ENCODE results near the gene MYCBP2. TPM values are rescaled to one million over a fixed set of nuclear protein-coding genes. Genes with fewer than 3 reads are reported as not detected.
"Not testable (repeated sequence)": the region's sequence is repeated elsewhere in the genome, so short reads cannot be mapped to it uniquely, and the experiment has no call there.

Gene MYCBP2
- total RNA-seq, 1 donor from 2014 or later = 58.4 TPM

DNA sequence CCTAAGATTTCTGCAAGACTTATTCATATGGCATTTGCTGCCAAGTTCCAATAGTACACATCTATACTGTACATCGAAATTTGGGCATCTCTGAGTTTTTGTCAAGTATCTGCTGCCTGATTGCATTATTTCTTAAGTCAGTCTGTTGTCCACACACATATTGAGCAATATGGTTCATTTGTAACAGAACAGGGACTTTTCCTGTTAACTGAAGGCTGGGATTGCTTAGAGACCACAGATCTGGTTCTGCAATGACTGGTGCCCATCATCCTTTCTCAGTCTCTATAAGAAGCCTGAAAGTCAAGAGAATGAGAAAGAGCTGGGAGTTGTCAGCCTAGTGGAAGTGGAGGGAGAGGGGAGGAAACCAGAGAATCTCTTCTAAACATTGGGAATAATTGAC is 22.5 kb upstream of the MYCBP2 start:
- Mint-ChIP-seq H3K27me3 (no peaks in the 10 kb centered on the region), H3K9me3 (ENCODE audit: low read depth) (no peaks in the 10 kb centered on the region), H3K4me1 (ENCODE audit: low read depth) (no peaks in the 10 kb centered on the region), H3K27ac (no peak overlapping the region), H3K36me3 (ENCODE audit: insufficient read depth) (no peaks in the 10 kb centered on the region), H3K4me3 (ENCODE audit: low read depth) (no peak overlapping the region)
- TF ChIP-seq, protein P1, sequence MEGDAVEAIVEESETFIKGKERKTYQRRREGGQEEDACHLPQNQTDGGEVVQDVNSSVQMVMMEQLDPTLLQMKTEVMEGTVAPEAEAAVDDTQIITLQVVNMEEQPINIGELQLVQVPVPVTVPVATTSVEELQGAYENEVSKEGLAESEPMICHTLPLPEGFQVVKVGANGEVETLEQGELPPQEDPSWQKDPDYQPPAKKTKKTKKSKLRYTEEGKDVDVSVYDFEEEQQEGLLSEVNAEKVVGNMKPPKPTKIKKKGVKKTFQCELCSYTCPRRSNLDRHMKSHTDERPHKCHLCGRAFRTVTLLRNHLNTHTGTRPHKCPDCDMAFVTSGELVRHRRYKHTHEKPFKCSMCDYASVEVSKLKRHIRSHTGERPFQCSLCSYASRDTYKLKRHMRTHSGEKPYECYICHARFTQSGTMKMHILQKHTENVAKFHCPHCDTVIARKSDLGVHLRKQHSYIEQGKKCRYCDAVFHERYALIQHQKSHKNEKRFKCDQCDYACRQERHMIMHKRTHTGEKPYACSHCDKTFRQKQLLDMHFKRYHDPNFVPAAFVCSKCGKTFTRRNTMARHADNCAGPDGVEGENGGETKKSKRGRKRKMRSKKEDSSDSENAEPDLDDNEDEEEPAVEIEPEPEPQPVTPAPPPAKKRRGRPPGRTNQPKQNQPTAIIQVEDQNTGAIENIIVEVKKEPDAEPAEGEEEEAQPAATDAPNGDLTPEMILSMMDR (IDR thresholded peaks at IDR 0.05; ENCODE audit: unreplicated experiment) = no peak
- DNase-seq (ENCODE audit: low spot score, unreplicated experiment) = no peak

DNA sequence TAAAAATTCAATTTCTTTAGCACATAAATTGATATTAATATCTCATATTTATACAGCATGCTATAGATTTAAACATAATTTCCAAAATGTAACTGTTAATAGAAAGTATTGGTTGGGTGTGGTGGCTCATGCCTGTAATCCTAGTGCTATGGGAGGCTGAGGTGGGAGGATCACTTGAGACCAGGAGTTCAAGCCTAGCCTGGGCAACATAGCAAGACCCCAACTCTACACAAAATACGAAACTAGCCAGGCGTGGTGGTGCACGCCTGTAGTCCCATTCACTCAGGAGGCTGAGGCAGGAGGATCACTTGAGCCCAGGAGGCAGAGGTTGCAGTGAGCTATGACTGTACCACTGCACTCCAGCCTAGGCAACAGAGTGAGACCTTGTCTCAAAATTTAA is 20.5 kb upstream of the MYCBP2 start:
- H3K27ac Mint-ChIP-seq; H3K4me1 Mint-ChIP-seq (ENCODE audit: low read depth); H3K9me3 Mint-ChIP-seq (ENCODE audit: low read depth); H3K36me3 Mint-ChIP-seq (ENCODE audit: insufficient read depth); DNase-seq (ENCODE audit: low spot score, unreplicated experiment); H3K4me3 Mint-ChIP-seq (ENCODE audit: low read depth); H3K27me3 Mint-ChIP-seq: not testable (repeated sequence)

DNA sequence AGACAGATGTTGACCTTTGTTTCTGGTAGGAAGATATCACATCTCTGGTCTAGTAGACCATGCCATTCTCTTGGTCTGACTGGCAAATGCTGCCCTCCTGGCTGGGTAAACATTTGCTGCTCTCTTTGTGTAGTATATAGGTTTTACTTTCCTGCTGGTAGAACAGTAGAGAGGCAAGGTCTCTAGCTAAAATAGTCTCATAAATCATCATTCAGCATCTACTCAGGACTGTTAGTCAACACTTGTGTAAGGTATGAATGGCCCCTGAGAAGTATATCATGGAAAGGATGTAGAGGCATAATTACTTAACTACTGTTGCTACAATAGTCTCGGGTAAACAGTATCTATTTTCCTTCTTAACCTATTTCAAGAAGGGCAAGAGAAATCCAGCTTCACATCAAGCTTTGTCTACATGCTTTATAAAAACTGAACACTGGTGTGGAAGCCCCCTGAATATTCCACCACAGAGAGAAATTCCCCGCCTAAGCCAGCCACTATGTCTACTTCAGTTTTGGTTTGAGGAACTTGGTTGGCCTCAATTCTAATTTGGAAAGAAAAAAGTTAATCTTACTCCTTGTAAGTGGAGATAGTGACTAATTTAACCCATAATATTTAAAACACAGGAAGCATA is 18.4 kb upstream of the MYCBP2 start:
- H3K36me3 Mint-ChIP-seq (ENCODE audit: insufficient read depth) = no peaks in the 10 kb centered on the region
- no peaks in the 10 kb centered on the region for H3K4me1 Mint-ChIP-seq (ENCODE audit: low read depth)
- TF ChIP-seq, protein P1 (IDR thresholded peaks at IDR 0.05; ENCODE audit: unreplicated experiment) = no peak
- H3K27me3 Mint-ChIP-seq = no peaks in the 10 kb centered on the region
- H3K27ac Mint-ChIP-seq = no peak overlapping the region
- no peak for DNase-seq (ENCODE audit: low spot score, unreplicated experiment)
- no peaks in the 10 kb centered on the region for H3K9me3 Mint-ChIP-seq (ENCODE audit: low read depth)
- H3K4me3 Mint-ChIP-seq (ENCODE audit: low read depth) = no peak overlapping the region

DNA sequence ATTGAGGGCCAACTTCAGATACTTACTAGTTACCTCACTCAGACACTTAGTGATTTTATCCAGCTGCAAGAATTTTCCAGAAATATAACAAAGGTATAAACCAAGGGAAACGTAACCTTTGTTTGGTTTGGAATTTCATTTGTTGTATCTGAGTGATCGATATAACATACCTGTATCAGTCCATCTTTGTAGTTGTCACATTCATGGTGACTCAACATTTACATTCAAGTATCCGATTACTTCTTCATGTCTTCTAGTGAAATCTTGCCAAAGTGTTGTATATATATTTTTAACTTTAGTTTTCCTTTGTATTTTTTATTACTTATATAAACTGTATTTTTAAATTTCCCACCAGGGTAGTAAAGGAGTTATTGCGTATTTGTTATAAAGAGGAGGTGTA is 16.9 kb upstream of the MYCBP2 start:
- Mint-ChIP-seq H3K4me1 (ENCODE audit: low read depth) (no peaks in the 10 kb centered on the region), H3K9me3 (ENCODE audit: low read depth) (no peaks in the 10 kb centered on the region), H3K27me3 (peaks cover 7% of the 10 kb centered on the region), H3K36me3 (ENCODE audit: insufficient read depth) (no peaks in the 10 kb centered on the region), H3K4me3 (ENCODE audit: low read depth) (no peak overlapping the region), H3K27ac (no peak overlapping the region)
- TF ChIP-seq, protein P1 (IDR thresholded peaks at IDR 0.05; ENCODE audit: unreplicated experiment) = no peak
- no peak for DNase-seq (ENCODE audit: low spot score, unreplicated experiment)

DNA sequence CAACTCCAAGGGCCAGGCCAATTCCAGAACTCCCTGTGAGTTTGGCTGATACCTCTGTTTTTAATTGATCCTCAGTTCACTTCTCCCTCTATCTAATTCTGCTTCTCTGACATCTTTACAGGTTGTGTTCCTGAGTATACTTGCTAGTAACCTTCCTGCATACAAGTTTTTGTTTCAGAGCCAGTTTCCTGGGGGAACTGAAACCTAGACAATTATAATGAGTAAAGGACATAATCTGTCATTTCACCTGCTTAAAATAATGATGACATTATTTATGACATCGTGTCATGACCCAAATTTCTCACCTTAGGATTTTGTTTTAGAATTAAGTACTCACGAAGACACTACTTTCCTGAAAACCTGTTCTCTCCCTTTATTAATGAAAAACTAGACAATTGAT is 12.5 kb upstream of the MYCBP2 start:
- no peaks in the 10 kb centered on the region for H3K4me1 Mint-ChIP-seq (ENCODE audit: low read depth)
- TF ChIP-seq, protein P1 (IDR thresholded peaks at IDR 0.05; ENCODE audit: unreplicated experiment) = no peak
- H3K27ac Mint-ChIP-seq = no peak overlapping the region
- H3K27me3 Mint-ChIP-seq = peaks cover 25% of the 10 kb centered on the region
- H3K36me3 Mint-ChIP-seq (ENCODE audit: insufficient read depth) = no peaks in the 10 kb centered on the region
- H3K4me3 Mint-ChIP-seq (ENCODE audit: low read depth) = no peak overlapping the region
- H3K9me3 Mint-ChIP-seq (ENCODE audit: low read depth) = no peaks in the 10 kb centered on the region
- no peak for DNase-seq (ENCODE audit: low spot score, unreplicated experiment)

DNA sequence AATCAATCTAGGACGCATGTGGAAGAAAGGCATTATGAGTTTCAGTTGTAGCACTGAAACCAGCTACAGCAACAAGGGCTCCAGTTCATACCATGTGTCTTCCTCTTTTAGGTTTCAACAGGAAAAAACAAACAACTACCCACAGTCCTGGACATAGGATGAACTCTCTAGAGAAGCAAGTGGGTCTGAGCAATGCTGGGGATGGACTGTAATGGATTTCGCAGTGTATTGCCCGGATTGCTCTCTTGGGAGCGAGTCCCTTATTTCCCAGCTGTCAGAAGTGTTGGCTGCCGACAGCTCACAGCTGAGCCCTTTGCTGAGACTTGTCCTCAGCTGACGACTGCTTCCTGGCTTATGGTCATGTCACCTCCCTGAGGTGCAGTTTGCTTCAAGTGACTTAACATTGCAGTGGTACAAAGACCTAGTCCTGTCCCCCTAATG is 12.1 kb upstream of the MYCBP2 start:
- no peak overlapping the region for H3K4me3 Mint-ChIP-seq (ENCODE audit: low read depth)
- H3K27ac Mint-ChIP-seq = no peak overlapping the region
- H3K4me1 Mint-ChIP-seq (ENCODE audit: low read depth) = no peaks in the 10 kb centered on the region
- no peaks in the 10 kb centered on the region for H3K36me3 Mint-ChIP-seq (ENCODE audit: insufficient read depth)
- no peak for DNase-seq (ENCODE audit: low spot score, unreplicated experiment)
- TF ChIP-seq, protein P1 (IDR thresholded peaks at IDR 0.05; ENCODE audit: unreplicated experiment) = no peak
- no peaks in the 10 kb centered on the region for H3K9me3 Mint-ChIP-seq (ENCODE audit: low read depth)
- H3K27me3 Mint-ChIP-seq = peaks cover 29% of the 10 kb centered on the region

All from progenitor cell of endocrine pancreas (in vitro differentiated cells).